Esophagus (tissue), 2 donors: ENCODE measurements around the gene STMP1. TPM values are rescaled to one million over a fixed set of nuclear protein-coding genes. Genes with fewer than 3 reads are reported as not detected.
"Not testable (repeated sequence)": the region's sequence is repeated elsewhere in the genome, so short reads cannot be mapped to it uniquely, and the experiment has no call there.

Experiments used
- H3K27ac ChIP-seq, 2 donors: one replicate each; pipeline ENCODE4 v1.5.1; 2013; ENCODE audit warnings: low read depth in 2 of 2, mild to moderate bottlenecking in 2 of 2, inconsistent platforms in 1 of 2, low read length in 1 of 2, moderate library complexity in 1 of 2
- H3K27me3 ChIP-seq, 2 donors: one replicate each; pipeline ENCODE4 v1.6.1; 2013; ENCODE audit warnings: low read length in 2 of 2, control low read depth in 1 of 2, mild to moderate bottlenecking in 1 of 2; ENCODE audit not compliant: insufficient read depth in 2 of 2, control insufficient read depth in 1 of 2
- H3K36me3 ChIP-seq, 2 donors: one replicate each; pipeline ENCODE4 v1.6.1; 2013; ENCODE audit warnings: low read length in 1 of 2; ENCODE audit not compliant: control insufficient read depth in 2 of 2, insufficient read depth in 2 of 2
- H3K4me1 ChIP-seq, 2 donors: one replicate each; pipeline ENCODE4 v1.6.1; 2013; ENCODE audit warnings: low read length in 1 of 2; ENCODE audit not compliant: control insufficient read depth in 2 of 2, insufficient read depth in 2 of 2
- H3K4me3 ChIP-seq, 2 donors: one replicate each; pipeline ENCODE4 v1.5.1; 2013; ENCODE audit warnings: low read length in 2 of 2, mild to moderate bottlenecking in 2 of 2, low read depth in 1 of 2, moderate library complexity in 1 of 2
- H3K9me3 ChIP-seq, 2 donors: one replicate each; pipeline ENCODE4 v1.6.1; 2013; ENCODE audit warnings: mild to moderate bottlenecking in 2 of 2, low read depth in 1 of 2, low read length in 1 of 2, moderate library complexity in 1 of 2; ENCODE audit not compliant: control insufficient read depth in 2 of 2, insufficient read depth in 1 of 2
- WGBS, 2 donors: extraction: QIAGEN DNeasy Blood & Tissue Kit; methylation state at CpG; one replicate each; pipeline ENCODE4 v1.1.7; 2013; 5-methylcytosine and 5-hydroxymethylcytosine counted together
- polyA plus RNA-seq, 2 donors: library from polyadenylated mRNA; stranded (reverse); fragments of 200-250 nt; gene quantifications; one replicate each; pipeline ENCODE4 v1.2.3, GENCODE V29; 2013
- donor health status: healthy with polysubstance abuse.
- donor health status: Bipolar disorder and iron deficiency.

Gene STMP1
- polyA plus RNA-seq, 2 donors, result 31.4 to 48.1 TPM

- no peak overlapping the region for H3K27ac ChIP-seq
- peaks cover 0 to 7% of the 10 kb centered on the region in 2 donors for H3K4me1 ChIP-seq
- peaks cover 0 to 7% of the 10 kb centered on the region in 2 donors for H3K36me3 ChIP-seq
- no peaks in the 10 kb centered on the region for H3K9me3 ChIP-seq
- no peak overlapping the region for H3K4me3 ChIP-seq
- 0 to 36% methylated on average over 1 of the region's 1 CpG for WGBS, 2 donors
- H3K27me3 ChIP-seq, result no peaks in the 10 kb centered on the region
These were observed 25.2 kb downstream of the STMP1 start for GRCh38 chr7:135687466-135687865.

GRCh38 chr7:135690566-135690965 is 28.3 kb downstream of the STMP1 start:
- no peaks in the 10 kb centered on the region for H3K27me3 ChIP-seq
- H3K4me1 ChIP-seq, result no peaks in the 10 kb centered on the region
- H3K27ac ChIP-seq, result no peak overlapping the region
- H3K9me3 ChIP-seq, result no peaks in the 10 kb centered on the region
- peaks cover 0 to 7% of the 10 kb centered on the region in 2 donors for H3K36me3 ChIP-seq
- 87 to 89% methylated on average over 3 of the region's 3 CpGs for WGBS, 2 donors
- H3K4me3 ChIP-seq, result no peak overlapping the region

GRCh38 chr7:135692055-135692454 is 29.7 kb downstream of the STMP1 start:
- Histone ChIP-seq H3K4me1 (peaks cover 0 to 2% of the 10 kb centered on the region in 2 donors), H3K9me3 (no peaks in the 10 kb centered on the region), H3K4me3 (no peak overlapping the region), H3K27ac (no peak overlapping the region), H3K27me3 (no peaks in the 10 kb centered on the region), H3K36me3 (peaks cover 0 to 7% of the 10 kb centered on the region in 2 donors)
- 86 to 92% methylated on average over 3 of the region's 3 CpGs for WGBS, 2 donors

GRCh38 chr7:135692606-135693005 is 30.3 kb downstream of the STMP1 start:
- H3K4me1 ChIP-seq, H3K27me3 ChIP-seq, H3K27ac ChIP-seq, H3K36me3 ChIP-seq, H3K9me3 ChIP-seq, H3K4me3 ChIP-seq: not testable (repeated sequence)
- 94% methylated on average over 7 of the region's 7 CpGs for WGBS, 2 donors

- Histone ChIP-seq H3K4me1 (peaks cover 0 to 3% of the 10 kb centered on the region in 2 donors), H3K4me3 (no peak overlapping the region), H3K27ac (no peak overlapping the region), H3K27me3 (no peaks in the 10 kb centered on the region), H3K36me3 (peaks cover 0 to 5% of the 10 kb centered on the region in 2 donors), H3K9me3 (no peaks in the 10 kb centered on the region)
- WGBS, 2 donors, result 89 to 92% methylated on average over 4 of the region's 4 CpGs
These were observed 31.2 kb downstream of the STMP1 start for GRCh38 chr7:135693558-135693957.

GRCh38 chr7:135697276-135698049 is 35.1 kb downstream of the STMP1 start:
- H3K36me3 ChIP-seq, result no peaks in the 10 kb centered on the region
- no peaks in the 10 kb centered on the region for H3K9me3 ChIP-seq
- H3K27me3 ChIP-seq, result no peaks in the 10 kb centered on the region
- H3K4me3 ChIP-seq, result no peak overlapping the region
- 40 to 53% methylated on average over 8 of the region's 8 CpGs for WGBS, 2 donors
- peak overlapping the region in 1 of 2 donors; percentile 33 for H3K27ac ChIP-seq
- peaks cover 3 to 8% of the 10 kb centered on the region in 2 donors for H3K4me1 ChIP-seq

GRCh38 chr7:135704074-135704473 is 41.8 kb downstream of the STMP1 start:
- Histone ChIP-seq H3K27ac (no peak overlapping the region), H3K9me3 (no peaks in the 10 kb centered on the region), H3K36me3 (no peaks in the 10 kb centered on the region), H3K4me3 (no peak overlapping the region), H3K4me1 (peaks cover 4 to 22% of the 10 kb centered on the region in 2 donors), H3K27me3 (no peaks in the 10 kb centered on the region)
- 72 to 85% methylated on average over 2 of the region's 2 CpGs for WGBS, 2 donors

GRCh38 chr7:135704698-135705097 is 42.4 kb downstream of the STMP1 start:
- no peak overlapping the region for H3K4me3 ChIP-seq
- H3K9me3 ChIP-seq, result no peaks in the 10 kb centered on the region
- H3K4me1 ChIP-seq, result peaks cover 4 to 19% of the 10 kb centered on the region in 2 donors
- H3K27me3 ChIP-seq, result no peaks in the 10 kb centered on the region
- 70 to 71% methylated on average over 5 of the region's 5 CpGs for WGBS, 2 donors
- no peak overlapping the region for H3K27ac ChIP-seq
- no peaks in the 10 kb centered on the region for H3K36me3 ChIP-seq

GRCh38 chr7:135706038-135706742 is 43.9 kb downstream of the STMP1 start:
- H3K27ac ChIP-seq, result peak overlapping the region; percentile 83 to 88
- peaks cover 4 to 19% of the 10 kb centered on the region in 2 donors for H3K4me1 ChIP-seq
- no peaks in the 10 kb centered on the region for H3K27me3 ChIP-seq
- H3K9me3 ChIP-seq, result no peaks in the 10 kb centered on the region
- no peak overlapping the region for H3K4me3 ChIP-seq
- H3K36me3 ChIP-seq, result no peaks in the 10 kb centered on the region
- WGBS, 2 donors, result 65 to 80% methylated on average over 20 of the region's 20 CpGs
